Psoas muscle (tissue), 8 donors: ENCODE data around the gene PDGFC. TPM values are rescaled to one million over a fixed set of nuclear protein-coding genes. Genes with fewer than 3 reads are reported as not detected.

ENCODE experiments used
- ATAC-seq, 4 donors: fragments of 200-7000 bp; cut with Tn5 transposase; one replicate each; pipeline ENCODE4 v1.9.1; 2020; ENCODE audit warnings: moderate library complexity in 3 of 4, mild to moderate bottlenecking in 2 of 4
- DNase-seq, 2 donors: peaks; one replicate each; pipeline ENCODE4 v3.0.0-alpha.2; 2020
- H3K27ac ChIP-seq: fragments of 200-600 bp; one replicate; pipeline ENCODE4 v1.8.0; 2022
- H3K27me3 ChIP-seq, 3 donors: fragments of 200-600 bp in 1 of 3; one replicate each; pipeline versions ENCODE4 v1.6.1 to v1.8.0; 2013 to 2022; ENCODE audit warnings: low read length in 2 of 3, mild to moderate bottlenecking in 2 of 3, moderate library complexity in 1 of 3; ENCODE audit not compliant: insufficient read depth in 3 of 3
- H3K36me3 ChIP-seq, 2 donors: fragments of 200-600 bp in 1 of 2; one replicate each; pipeline versions ENCODE4 v1.6.1 to v1.8.0; 2013 to 2022; ENCODE audit warnings: low read depth in 1 of 2, mild to moderate bottlenecking in 1 of 2, moderate library complexity in 1 of 2; ENCODE audit not compliant: insufficient read depth in 1 of 2
- H3K4me1 ChIP-seq: fragments of 200-600 bp; one replicate; pipeline ENCODE4 v1.8.0; 2022
- H3K4me3 ChIP-seq: fragments of 200-600 bp; one replicate; pipeline ENCODE4 v1.8.0; 2022; ENCODE audit warnings: mild to moderate bottlenecking
- H3K9me3 ChIP-seq: fragments of 200-600 bp; one replicate; pipeline ENCODE4 v1.8.0; 2022
- WGBS, 3 donors: extraction: QIAGEN DNeasy Blood & Tissue Kit; methylation state at CpG; one replicate each; pipeline versions ENCODE4 v1.1.6 to v1.1.7; 2013; 5-methylcytosine and 5-hydroxymethylcytosine counted together
- intact Hi-C, 2 donors: fragments of 100-400 bp; cut with DNase I; formaldehyde crosslinking; loops; one replicate each; pipeline versions ENCODE4 v1.11.0 to v1.14.2; 2022
- polyA plus RNA-seq, 3 donors: library from polyadenylated mRNA; stranded (reverse); fragments of 200-250 nt; gene quantifications; one replicate each; pipeline ENCODE4 v1.2.3, GENCODE V29; 2013
- total RNA-seq, 4 donors: library from RNA; stranded (reverse); fragmentation: NEBNext Ultra II Directional in 2 of 4; extraction: Animal tissue kit (Norgen Biotek cat#: 25700) in 2 of 4; gene quantifications; one replicate each; pipeline versions ENCODE4 v1.2.1 to v1.2.4, GENCODE V29; 2021 to 2023
- TF ChIP-seq, protein P1 (sequence below): fragments of 200-600 bp; IDR thresholded peaks from one replicate; pipeline ENCODE4 v1.8.0; 2022; ENCODE audit warnings: antibody characterized with exemption
- donor health status: healthy with polysubstance abuse.
- donor health status: DM: no; HTN: no; CAD: no; lungs with moderate emphysema.
- donor health status: Bipolar disorder and iron deficiency.
- donor health status: healthy.
- donor health status: DM: yes; HTN: yes; CAD: no.
- donor health status: DM: no; HTN: no; CAD: no.
- donor health status: DM: no; HTN: no; CAD: no.
- donor health status: DM: yes; HTN: yes; CAD: no.

Gene PDGFC
- total and polyA plus RNA-seq, 7 donors: 2.2 to 19.8 (median 6.3) TPM

DNA sequence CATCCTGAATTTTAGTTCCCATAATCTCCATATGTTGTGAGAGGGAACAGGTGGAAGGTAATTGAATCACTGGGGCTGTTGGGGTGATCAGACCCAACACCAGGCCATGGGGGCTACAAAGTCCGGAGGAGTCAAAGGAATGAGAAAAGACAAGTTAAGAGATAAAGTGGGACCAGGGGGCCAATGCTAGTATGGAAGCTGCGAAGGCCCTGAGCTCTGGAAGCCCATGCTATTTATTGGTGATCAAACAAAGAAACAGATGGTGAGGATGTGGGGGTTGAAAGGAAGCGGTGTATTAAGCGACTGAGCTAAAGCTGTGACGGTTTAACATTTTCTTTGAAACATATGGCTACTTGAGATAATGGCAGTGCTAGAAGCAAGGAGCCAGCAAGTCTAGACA, 132.8 kb downstream of the PDGFC start:
- Histone ChIP-seq H3K9me3 (peaks cover 16% of the 10 kb centered on the region), H3K36me3 (no peaks in the 10 kb centered on the region), H3K4me1 (no peaks in the 10 kb centered on the region), H3K27ac (no peak overlapping the region), H3K4me3 (no peak overlapping the region), H3K27me3 (no peaks in the 10 kb centered on the region)
- TF ChIP-seq, protein P1, sequence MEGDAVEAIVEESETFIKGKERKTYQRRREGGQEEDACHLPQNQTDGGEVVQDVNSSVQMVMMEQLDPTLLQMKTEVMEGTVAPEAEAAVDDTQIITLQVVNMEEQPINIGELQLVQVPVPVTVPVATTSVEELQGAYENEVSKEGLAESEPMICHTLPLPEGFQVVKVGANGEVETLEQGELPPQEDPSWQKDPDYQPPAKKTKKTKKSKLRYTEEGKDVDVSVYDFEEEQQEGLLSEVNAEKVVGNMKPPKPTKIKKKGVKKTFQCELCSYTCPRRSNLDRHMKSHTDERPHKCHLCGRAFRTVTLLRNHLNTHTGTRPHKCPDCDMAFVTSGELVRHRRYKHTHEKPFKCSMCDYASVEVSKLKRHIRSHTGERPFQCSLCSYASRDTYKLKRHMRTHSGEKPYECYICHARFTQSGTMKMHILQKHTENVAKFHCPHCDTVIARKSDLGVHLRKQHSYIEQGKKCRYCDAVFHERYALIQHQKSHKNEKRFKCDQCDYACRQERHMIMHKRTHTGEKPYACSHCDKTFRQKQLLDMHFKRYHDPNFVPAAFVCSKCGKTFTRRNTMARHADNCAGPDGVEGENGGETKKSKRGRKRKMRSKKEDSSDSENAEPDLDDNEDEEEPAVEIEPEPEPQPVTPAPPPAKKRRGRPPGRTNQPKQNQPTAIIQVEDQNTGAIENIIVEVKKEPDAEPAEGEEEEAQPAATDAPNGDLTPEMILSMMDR: no peak
- 94 to 97% (median 94%) methylated on average over 5 of the region's 5 CpGs for WGBS, 3 donors
- DNase-seq (no peak), ATAC-seq (no peak)
- intact Hi-C loops: loop anchor here in 1 of 2 donors (10.0 kb wide), 1 partner anchor 56 kb away; no protein-coding TSS in a partner anchor

DNA sequence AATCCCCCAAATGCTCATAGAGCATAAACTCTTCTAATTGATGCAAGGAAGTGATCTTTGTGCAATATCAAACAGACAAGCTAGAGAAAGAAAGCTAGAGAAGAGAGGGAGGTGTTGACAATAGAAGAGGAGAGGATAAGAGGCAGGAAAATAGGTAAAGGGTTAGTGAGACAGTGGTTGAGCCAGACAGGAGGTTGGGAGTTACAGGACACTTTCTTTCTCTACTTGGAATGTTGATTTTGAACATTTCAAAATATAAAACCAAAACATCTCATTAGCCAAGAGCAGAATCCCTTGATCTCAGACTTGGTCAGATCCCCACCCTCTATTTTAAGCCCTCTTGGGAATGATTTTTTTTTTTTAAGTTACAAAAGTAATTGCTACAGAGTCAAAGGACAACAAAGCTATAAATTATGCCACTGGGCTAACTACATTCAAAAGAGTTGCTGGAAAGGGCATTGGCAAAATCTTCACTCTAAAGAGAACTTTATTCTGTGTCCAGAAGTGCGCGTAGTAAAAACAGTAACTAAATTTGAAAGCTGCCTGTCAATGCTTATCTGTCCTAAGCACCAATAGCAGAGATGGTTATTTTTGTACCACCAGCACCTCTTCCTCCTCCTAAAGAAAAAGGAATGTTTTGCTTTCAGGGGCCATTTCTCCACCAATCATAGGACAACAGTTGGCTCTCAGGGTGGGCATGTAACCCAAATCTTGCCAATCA, 133.8 kb downstream of the PDGFC start:
- H3K27ac ChIP-seq: no peak overlapping the region
- H3K9me3 ChIP-seq: peaks cover 16% of the 10 kb centered on the region
- H3K4me1 ChIP-seq: no peaks in the 10 kb centered on the region
- H3K36me3 ChIP-seq: no peaks in the 10 kb centered on the region
- intact Hi-C loops: loop anchor here in 1 of 2 donors (10.0 kb wide), 1 partner anchor 57 kb away; no protein-coding TSS in a partner anchor
- no peak overlapping the region for H3K4me3 ChIP-seq
- ATAC-seq (no peak), DNase-seq (no peak)
- TF ChIP-seq, protein P1: no peak
- H3K27me3 ChIP-seq: no peaks in the 10 kb centered on the region
- 73 to 87% (median 86%) methylated on average over 2 of the region's 2 CpGs for WGBS, 3 donors

DNA sequence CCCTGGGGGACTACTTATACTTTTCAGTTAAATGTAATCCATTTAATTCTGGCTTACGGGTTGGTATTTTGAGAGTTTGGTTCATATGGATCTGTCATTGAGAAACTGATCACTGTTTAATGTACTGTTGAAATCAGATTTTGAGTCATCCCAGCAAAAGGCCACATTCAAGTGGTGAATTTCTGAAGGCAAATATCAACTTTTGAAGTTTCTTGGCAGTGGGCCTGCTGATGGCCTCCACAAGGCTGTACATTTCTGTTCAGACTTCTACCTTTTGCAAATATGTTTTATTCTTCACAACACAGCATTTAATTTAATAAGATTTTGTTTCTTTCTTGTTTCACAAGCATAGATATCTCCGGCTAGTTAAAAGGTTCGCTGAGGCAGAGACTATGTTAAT, 138.7 kb downstream of the PDGFC start:
- ATAC-seq (no peak), DNase-seq (no peak)
- Histone ChIP-seq H3K4me3 (no peak overlapping the region), H3K9me3 (no peaks in the 10 kb centered on the region), H3K36me3 (no peaks in the 10 kb centered on the region), H3K27ac (no peak overlapping the region), H3K4me1 (peaks cover 5% of the 10 kb centered on the region), H3K27me3 (no peaks in the 10 kb centered on the region)
- TF ChIP-seq, protein P1: no peak
- intact Hi-C loops: loop anchor here in 1 of 2 donors (10.0 kb wide), 1 partner anchor 62 kb away; no protein-coding TSS in a partner anchor
- WGBS, 3 donors: 94 to 98% (median 97%) methylated on average over 3 of the region's 3 CpGs

DNA sequence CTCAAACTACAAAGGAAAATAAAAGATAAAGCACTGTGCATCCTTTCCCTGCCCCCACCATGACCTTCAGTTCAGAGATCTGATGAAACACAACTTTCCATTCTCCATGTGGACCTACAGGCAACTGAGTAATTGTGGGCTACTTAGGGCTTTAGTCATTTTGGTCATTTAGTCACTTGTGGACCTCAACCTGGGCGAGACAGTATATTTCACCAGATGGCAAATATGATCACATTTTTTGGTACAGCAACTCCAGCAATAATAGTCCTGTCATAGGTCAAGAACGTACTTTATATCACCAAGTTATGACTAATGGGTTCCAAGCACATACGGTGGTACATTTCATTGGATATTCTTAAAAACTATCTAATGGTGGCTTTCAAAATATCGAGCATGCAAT, 141.2 kb downstream of the PDGFC start:
- no peaks in the 10 kb centered on the region for H3K27me3 ChIP-seq
- H3K9me3 ChIP-seq: no peaks in the 10 kb centered on the region
- no peak overlapping the region for H3K4me3 ChIP-seq
- WGBS, 3 donors: 89 to 94% (median 92%) methylated on average over 4 of the region's 4 CpGs
- intact Hi-C loops: loop anchor here in 1 of 2 donors (10.0 kb wide), 1 partner anchor 64 kb away; no protein-coding TSS in a partner anchor
- no peak for DNase-seq
- TF ChIP-seq, protein P1: no peak
- H3K36me3 ChIP-seq: no peaks in the 10 kb centered on the region
- no peak overlapping the region for H3K27ac ChIP-seq
- peaks cover 5% of the 10 kb centered on the region for H3K4me1 ChIP-seq
- ATAC-seq: no peak
